ENCODE measurements around the gene CADM2. TPM values are rescaled to one million over a fixed set of nuclear protein-coding genes. Genes with fewer than 3 reads are reported as not detected.

Gene CADM2
- total RNA-seq, 1 experiment from 2014 or later, result 0.64 TPM

DNA sequence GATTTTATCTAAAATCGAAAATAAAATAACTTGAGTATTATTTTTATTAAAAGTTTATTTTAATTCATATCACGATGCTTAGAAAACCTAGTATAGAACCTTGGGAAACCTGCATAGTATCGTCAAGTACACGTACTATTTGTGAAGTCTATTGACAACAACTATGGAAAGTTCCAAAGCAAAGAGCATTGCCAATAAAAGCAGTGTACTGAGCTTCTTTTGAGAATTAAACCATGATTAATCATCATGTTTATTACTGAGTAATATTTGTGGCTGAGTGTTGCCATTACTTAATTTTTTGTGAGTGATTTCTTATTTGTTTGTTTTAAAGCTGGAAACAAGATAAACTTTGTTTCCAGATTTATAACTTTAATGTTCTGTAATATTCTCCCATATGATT is 674.1 kb downstream of the CADM2 start:
- intact Hi-C loops (cut with micrococcal nuclease; ENCODE audit: unreplicated experiment), result no loop called here

DNA sequence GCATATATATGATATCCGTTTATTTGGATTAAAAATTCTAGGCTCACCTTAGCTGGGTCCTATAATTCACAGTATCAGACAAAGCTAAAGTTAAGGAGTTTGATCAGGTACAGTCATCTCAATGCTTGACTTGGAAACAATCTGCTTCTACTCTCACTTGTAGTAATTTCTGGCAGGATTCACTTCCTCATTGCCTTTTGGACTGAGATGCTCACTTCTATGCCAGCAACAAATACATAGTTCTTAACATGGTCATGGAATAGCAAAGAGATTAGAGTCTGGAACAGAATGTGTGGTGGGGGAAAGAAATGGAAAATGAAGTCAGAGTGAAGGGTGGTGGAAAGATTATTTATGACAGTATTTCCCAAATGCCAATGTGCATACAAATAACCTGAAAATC is 693.6 kb downstream of the CADM2 start:
- TF ChIP-seq POLR2AphosphoS5 (IDR thresholded peaks at IDR 0.05; ENCODE audit: low read depth, low read length) (no peak), TCF7L2 (IDR thresholded peaks at IDR 0.05; ENCODE audit: low read depth, low read length) (no peak), SIN3A (IDR thresholded peaks at IDR 0.05; ENCODE audit: borderline replicate concordance, insufficient read depth, low read depth, low read length) (no peak)
- TF ChIP-seq, protein P1, sequence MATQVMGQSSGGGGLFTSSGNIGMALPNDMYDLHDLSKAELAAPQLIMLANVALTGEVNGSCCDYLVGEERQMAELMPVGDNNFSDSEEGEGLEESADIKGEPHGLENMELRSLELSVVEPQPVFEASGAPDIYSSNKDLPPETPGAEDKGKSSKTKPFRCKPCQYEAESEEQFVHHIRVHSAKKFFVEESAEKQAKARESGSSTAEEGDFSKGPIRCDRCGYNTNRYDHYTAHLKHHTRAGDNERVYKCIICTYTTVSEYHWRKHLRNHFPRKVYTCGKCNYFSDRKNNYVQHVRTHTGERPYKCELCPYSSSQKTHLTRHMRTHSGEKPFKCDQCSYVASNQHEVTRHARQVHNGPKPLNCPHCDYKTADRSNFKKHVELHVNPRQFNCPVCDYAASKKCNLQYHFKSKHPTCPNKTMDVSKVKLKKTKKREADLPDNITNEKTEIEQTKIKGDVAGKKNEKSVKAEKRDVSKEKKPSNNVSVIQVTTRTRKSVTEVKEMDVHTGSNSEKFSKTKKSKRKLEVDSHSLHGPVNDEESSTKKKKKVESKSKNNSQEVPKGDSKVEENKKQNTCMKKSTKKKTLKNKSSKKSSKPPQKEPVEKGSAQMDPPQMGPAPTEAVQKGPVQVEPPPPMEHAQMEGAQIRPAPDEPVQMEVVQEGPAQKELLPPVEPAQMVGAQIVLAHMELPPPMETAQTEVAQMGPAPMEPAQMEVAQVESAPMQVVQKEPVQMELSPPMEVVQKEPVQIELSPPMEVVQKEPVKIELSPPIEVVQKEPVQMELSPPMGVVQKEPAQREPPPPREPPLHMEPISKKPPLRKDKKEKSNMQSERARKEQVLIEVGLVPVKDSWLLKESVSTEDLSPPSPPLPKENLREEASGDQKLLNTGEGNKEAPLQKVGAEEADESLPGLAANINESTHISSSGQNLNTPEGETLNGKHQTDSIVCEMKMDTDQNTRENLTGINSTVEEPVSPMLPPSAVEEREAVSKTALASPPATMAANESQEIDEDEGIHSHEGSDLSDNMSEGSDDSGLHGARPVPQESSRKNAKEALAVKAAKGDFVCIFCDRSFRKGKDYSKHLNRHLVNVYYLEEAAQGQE (IDR thresholded peaks at IDR 0.05; ENCODE audit: insufficient read depth in 1 of 2, low read depth in 2 of 2, low read length in 1 of 2), result no peak
- TF ChIP-seq, protein P2, sequence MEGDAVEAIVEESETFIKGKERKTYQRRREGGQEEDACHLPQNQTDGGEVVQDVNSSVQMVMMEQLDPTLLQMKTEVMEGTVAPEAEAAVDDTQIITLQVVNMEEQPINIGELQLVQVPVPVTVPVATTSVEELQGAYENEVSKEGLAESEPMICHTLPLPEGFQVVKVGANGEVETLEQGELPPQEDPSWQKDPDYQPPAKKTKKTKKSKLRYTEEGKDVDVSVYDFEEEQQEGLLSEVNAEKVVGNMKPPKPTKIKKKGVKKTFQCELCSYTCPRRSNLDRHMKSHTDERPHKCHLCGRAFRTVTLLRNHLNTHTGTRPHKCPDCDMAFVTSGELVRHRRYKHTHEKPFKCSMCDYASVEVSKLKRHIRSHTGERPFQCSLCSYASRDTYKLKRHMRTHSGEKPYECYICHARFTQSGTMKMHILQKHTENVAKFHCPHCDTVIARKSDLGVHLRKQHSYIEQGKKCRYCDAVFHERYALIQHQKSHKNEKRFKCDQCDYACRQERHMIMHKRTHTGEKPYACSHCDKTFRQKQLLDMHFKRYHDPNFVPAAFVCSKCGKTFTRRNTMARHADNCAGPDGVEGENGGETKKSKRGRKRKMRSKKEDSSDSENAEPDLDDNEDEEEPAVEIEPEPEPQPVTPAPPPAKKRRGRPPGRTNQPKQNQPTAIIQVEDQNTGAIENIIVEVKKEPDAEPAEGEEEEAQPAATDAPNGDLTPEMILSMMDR (IDR thresholded peaks at IDR 0.05), result no peak

More for the DNA sequence above, 674.1 kb downstream of the CADM2 start:
- ChIA-PET POLR2A (no interaction called here), CTCF (no interaction called here)
- Histone ChIP-seq H3K36me3 (ENCODE audit: control insufficient read depth, insufficient read depth, low read length) (no peaks in the 10 kb centered on the region), H3K4me3 (ENCODE audit: low read depth in 2 of 2, low read length in 2 of 2) (no peak overlapping the region), H3K9me3 (ENCODE audit: control insufficient read depth, insufficient read depth, low read depth, low read length) (no peaks in the 10 kb centered on the region), H3K4me1 (ENCODE audit: control insufficient read depth, insufficient read depth, low read length) (no peaks in the 10 kb centered on the region), H3K27me3 (ENCODE audit: control insufficient read depth, insufficient read depth, low read length) (no peaks in the 10 kb centered on the region), H3K27ac (ENCODE audit: low read length) (no peak overlapping the region)
- BruUV-seq (replicated peaks), result no TSS peak
- TF ChIP-seq, protein P2 (IDR thresholded peaks at IDR 0.05), result no peak
- no peak for TF ChIP-seq POLR2AphosphoS5 (IDR thresholded peaks at IDR 0.05; ENCODE audit: low read depth, low read length)
- no peak for TF ChIP-seq TCF7L2 (IDR thresholded peaks at IDR 0.05; ENCODE audit: low read depth, low read length)
- TF ChIP-seq, protein P1 (IDR thresholded peaks at IDR 0.05; ENCODE audit: insufficient read depth in 1 of 2, low read depth in 2 of 2, low read length in 1 of 2), result no peak
- TF ChIP-seq SIN3A (IDR thresholded peaks at IDR 0.05; ENCODE audit: borderline replicate concordance, insufficient read depth, low read depth, low read length), result no peak
- DNase-seq (ENCODE audit: low read depth, low spot score) (no peak), ATAC-seq (no peak)
- in situ Hi-C loops (cut with HindIII; ENCODE audit: low pct_unique_long_range_greater_than_20kb, low sequenced_read_pairs), result no loop called here

More for the DNA sequence above, 693.6 kb downstream of the CADM2 start:
- no peak overlapping the region for H3K27ac ChIP-seq (ENCODE audit: low read length)
- in situ Hi-C loops (cut with HindIII; ENCODE audit: low pct_unique_long_range_greater_than_20kb, low sequenced_read_pairs), result no loop called here
- intact Hi-C loops (cut with micrococcal nuclease; ENCODE audit: unreplicated experiment), result no loop called here
- POLR2A ChIA-PET, result no interaction called here
- H3K4me1 ChIP-seq (ENCODE audit: control insufficient read depth, insufficient read depth, low read length), result no peaks in the 10 kb centered on the region
- DNase-seq (ENCODE audit: low read depth, low spot score) (no peak), ATAC-seq (no peak)
- BruUV-seq (replicated peaks), result no TSS peak
- no peaks in the 10 kb centered on the region for H3K27me3 ChIP-seq (ENCODE audit: control insufficient read depth, insufficient read depth, low read length)
- no peaks in the 10 kb centered on the region for H3K9me3 ChIP-seq (ENCODE audit: control insufficient read depth, insufficient read depth, low read depth, low read length)
- no peaks in the 10 kb centered on the region for H3K36me3 ChIP-seq (ENCODE audit: control insufficient read depth, insufficient read depth, low read length)
- H3K4me3 ChIP-seq (ENCODE audit: low read depth in 2 of 2, low read length in 2 of 2), result no peak overlapping the region
- CTCF ChIA-PET, result no interaction called here
